Activated T-cell treated with anti-CD3 and anti-CD28 coated beads, Interleukin-2, amount 50 U/mL, for 4 hours (primary cell): ENCODE measurements around the gene TESPA1. TPM values are rescaled to one million over a fixed set of nuclear protein-coding genes. Genes with fewer than 3 reads are reported as not detected.

Experiments used
- ATAC-seq, 2 donors: fragments of 200-7000 bp; cut with Tn5 transposase; one replicate each; pipeline ENCODE4 v1.10.0; 2021
- DNase-seq: peaks from one replicate; pipeline ENCODE4 v3.0.0-alpha.2; 2020
- H3K27me3 Mint-ChIP-seq: one replicate; pipeline ENCODE4 v1.8.0; 2021; ENCODE audit warnings: low read depth, mixed read lengths
- H3K36me3 Mint-ChIP-seq: one replicate; pipeline ENCODE4 v1.8.0; 2022; ENCODE audit warnings: mixed read lengths; ENCODE audit not compliant: insufficient read depth
- H3K4me1 Mint-ChIP-seq: one replicate; pipeline ENCODE4 v1.8.0; 2021; ENCODE audit warnings: low read depth, mixed read lengths
- H3K4me3 Mint-ChIP-seq: one replicate; pipeline ENCODE4 v1.8.0; 2021; ENCODE audit warnings: mild to moderate bottlenecking, moderate library complexity, mixed read lengths
- H3K9me3 Mint-ChIP-seq: one replicate; pipeline ENCODE4 v1.8.0; 2021; ENCODE audit warnings: mixed read lengths
- total RNA-seq, 3 donors: library from RNA; stranded (reverse); gene quantifications; one replicate each; pipeline ENCODE4 v1.2.1, GENCODE V29; 2021

TESPA1 gene, protein sequence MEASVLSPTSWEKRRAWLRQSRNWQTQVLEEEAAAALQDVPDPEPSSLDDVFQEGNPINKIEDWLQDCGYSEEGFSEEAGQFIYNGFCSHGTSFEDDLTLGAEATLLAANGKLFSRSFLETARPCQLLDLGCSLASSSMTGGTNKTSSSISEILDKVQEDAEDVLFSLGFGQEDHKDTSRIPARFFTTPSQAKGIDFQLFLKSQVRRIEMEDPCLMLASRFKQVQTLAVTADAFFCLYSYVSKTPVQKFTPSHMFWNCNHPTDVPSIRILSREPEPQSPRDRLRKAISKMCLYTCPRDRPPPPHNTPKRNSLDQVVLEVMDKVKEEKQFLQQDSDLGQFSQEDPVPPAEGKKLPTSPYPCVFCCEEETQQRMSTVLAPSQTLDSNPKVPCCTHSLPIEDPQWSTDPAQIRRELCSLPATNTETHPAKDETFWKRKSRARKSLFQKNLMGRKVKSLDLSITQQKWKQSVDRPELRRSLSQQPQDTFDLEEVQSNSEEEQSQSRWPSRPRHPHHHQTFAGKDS
- total RNA-seq, result 100 to 1,000 TPM in 1 of 3 donors, 10 to 100 TPM in 2; 89.6 to 102 (median 94.8) TPM

DNA sequence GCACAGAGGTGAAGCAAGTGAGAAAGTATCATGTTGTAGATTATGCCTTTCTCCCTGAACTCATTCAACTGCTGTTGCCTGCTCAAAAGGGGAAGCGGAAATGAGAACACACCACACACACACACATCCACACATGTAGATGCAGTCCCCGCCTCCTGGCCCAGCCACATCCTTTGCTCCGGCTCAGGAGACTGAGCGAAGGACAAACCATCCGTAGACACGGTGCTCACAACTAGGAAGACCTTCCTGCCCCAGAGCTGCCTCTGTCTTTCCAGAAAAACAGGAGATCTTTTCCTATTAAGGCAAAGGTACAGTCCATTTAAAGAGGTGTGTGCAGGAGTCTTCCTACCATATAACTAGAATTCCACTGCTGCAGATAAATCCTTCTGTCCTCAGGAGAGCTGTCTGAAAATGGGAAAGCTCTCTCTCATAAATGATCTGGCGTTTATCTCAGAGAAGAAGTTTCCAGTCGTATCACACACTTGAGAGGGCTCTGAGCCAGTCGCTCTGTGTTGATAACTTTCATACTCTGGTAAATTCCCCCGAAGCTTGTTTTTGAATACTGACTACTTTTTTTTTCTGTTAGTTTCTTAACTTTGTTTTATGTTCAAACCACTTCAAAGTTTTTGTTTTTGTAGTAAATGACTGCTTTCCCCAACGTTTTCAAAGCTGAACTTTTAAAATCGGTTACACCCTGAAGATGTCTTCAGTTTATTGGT, at the start of gene TESPA1:
TESPA1 (minus strand) TSS at position 105 of the 719 bp plus-strand sequence. CDS start 10,200 bp downstream, outside the sequence.
- H3K4me1 Mint-ChIP-seq, result peaks cover 78% of the 10 kb centered on the region
- no peaks in the 10 kb centered on the region for H3K9me3 Mint-ChIP-seq
- H3K27me3 Mint-ChIP-seq, result no peaks in the 10 kb centered on the region

DNA sequence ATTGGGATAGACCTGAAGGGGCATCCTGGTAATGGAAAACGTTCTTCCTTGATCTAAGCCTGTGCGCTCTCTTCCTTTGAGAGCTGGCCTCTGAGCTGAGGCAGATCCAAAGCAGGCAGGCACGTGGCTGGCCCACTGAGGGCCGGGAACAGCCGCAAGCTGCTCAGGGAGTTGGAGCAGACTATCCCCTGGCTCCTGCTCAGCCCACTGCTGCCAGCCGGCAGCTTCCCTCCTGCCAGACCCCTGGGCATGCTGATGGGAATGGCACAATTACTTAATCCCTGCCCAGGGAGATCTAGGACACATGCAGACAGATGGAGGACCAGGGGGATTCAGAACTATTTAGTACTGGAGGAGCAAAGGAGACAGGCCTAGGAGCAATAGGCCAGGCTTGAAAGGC, 49.7 kb upstream of the TESPA1 start:
- H3K4me1 Mint-ChIP-seq, result peaks cover 37% of the 10 kb centered on the region
- no peaks in the 10 kb centered on the region for H3K36me3 Mint-ChIP-seq
- DNase-seq, result no peak
- H3K9me3 Mint-ChIP-seq, result no peaks in the 10 kb centered on the region
- ATAC-seq, result no peak
- H3K4me3 Mint-ChIP-seq, result no peak overlapping the region
- H3K27me3 Mint-ChIP-seq, result peaks cover 2% of the 10 kb centered on the region

More for the DNA sequence above, at the start of gene TESPA1:
- ATAC-seq, result peak; percentile 78 to 80
- Mint-ChIP-seq H3K4me3 (peak within 1 kb of the TSS; percentile 87), H3K36me3 (peaks cover 35% of the 10 kb centered on the region)
- DNase-seq, result peak; percentile 75

DNA sequence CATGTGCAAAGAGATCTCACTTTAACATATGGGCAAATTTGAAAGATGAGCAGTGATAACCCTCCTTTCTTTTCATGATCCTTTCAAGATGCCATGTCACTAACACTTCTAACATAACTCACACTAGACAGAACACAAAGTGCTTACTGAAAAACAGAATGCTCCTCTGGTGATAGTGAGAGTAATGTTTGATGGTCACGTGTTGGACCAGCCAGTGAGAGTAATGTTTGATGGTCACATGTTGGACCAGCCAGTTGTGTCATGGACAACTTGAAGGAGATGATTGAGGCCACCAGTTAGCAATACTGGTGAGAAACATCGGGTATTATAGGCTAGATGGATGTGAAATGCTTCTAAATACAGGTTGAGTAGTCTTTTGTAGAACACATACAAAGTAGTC, 40.9 kb upstream of the TESPA1 start:
- Mint-ChIP-seq H3K4me3 (no peak overlapping the region), H3K36me3 (no peaks in the 10 kb centered on the region), H3K27me3 (peaks cover 26% of the 10 kb centered on the region), H3K9me3 (no peaks in the 10 kb centered on the region), H3K4me1 (no peaks in the 10 kb centered on the region)
- no peak for DNase-seq
- ATAC-seq, result no peak

DNA sequence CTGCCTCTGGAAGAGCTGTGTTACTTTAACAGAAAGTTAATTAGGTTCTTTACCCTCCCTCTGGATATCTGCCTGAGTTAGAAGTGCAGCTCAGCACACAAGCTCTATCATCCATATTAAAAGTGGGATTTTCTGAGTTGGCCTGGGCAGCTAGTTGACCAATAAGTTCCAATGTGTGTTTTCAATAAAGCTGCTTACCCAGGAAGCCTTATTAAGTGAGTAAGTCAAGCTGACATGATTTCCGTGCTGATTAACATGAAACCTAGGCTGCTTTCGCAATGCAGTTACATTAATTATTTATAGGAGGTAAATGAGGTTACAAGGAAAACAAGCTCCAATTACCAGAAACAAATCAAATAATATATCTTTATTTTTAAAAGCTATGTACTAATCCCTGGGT, 40.0 kb upstream of the TESPA1 start:
- Mint-ChIP-seq H3K27me3 (peaks cover 34% of the 10 kb centered on the region), H3K4me1 (peaks cover 4% of the 10 kb centered on the region), H3K4me3 (no peak overlapping the region), H3K9me3 (no peaks in the 10 kb centered on the region), H3K36me3 (no peaks in the 10 kb centered on the region)
- no peak for DNase-seq
- ATAC-seq, result no peak

DNA sequence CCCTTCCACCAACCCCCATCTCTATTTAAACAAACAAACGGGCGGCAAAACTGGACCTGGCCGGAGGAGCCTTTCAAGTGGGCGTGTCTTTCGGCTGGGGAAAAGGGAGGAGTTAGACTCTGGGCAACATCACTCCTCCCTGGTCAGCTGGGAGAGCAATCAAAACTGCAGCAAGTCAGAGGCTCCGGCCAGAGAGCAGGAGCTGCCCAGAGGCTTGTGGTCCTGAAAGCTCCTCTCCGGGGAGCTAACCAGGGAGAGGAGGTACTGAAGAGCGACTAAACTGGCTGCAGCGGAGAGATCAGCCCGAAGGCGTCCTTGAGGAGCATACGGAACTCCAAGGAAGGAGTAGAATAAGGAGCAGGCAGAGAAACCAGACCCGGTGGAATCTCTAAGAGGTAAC, 35.2 kb upstream of the TESPA1 start, which contains the start of gene NEUROD4:
NEUROD4 (plus strand) TSS at position 191 of the 400 bp plus-strand sequence. CDS start 6,466 bp downstream, outside the sequence.
- peaks cover 32% of the 10 kb centered on the region for H3K27me3 Mint-ChIP-seq
- no peaks in the 10 kb centered on the region for H3K9me3 Mint-ChIP-seq
- ATAC-seq (peak in 1 of 2 donors; percentile 37), DNase-seq (no peak)
- no peaks in the 10 kb centered on the region for H3K36me3 Mint-ChIP-seq
- peaks cover 4% of the 10 kb centered on the region for H3K4me1 Mint-ChIP-seq
- H3K4me3 Mint-ChIP-seq, result no peak within 1 kb of the TSS

- no peak overlapping the region for H3K4me3 Mint-ChIP-seq
- no peak for DNase-seq
- ATAC-seq, result no peak
- H3K9me3 Mint-ChIP-seq, result peaks cover 10% of the 10 kb centered on the region
- H3K4me1 Mint-ChIP-seq, result peaks cover 4% of the 10 kb centered on the region
- peaks cover 26% of the 10 kb centered on the region for H3K27me3 Mint-ChIP-seq
- H3K36me3 Mint-ChIP-seq, result peaks cover 3% of the 10 kb centered on the region
These were observed 32.9 kb upstream of the TESPA1 start for GRCh38 chr12:55017416-55017925.

GRCh38 chr12:55008944-55009585, 24.5 kb upstream of the TESPA1 start:
- no peak overlapping the region for H3K4me3 Mint-ChIP-seq
- no peak for DNase-seq
- ATAC-seq, result no peak
- H3K9me3 Mint-ChIP-seq, result peaks cover 16% of the 10 kb centered on the region
- peaks cover 4% of the 10 kb centered on the region for H3K27me3 Mint-ChIP-seq
- H3K4me1 Mint-ChIP-seq, result no peaks in the 10 kb centered on the region
- peaks cover 17% of the 10 kb centered on the region for H3K36me3 Mint-ChIP-seq

GRCh38 chr12:55002355-55002754, 17.8 kb upstream of the TESPA1 start:
- Mint-ChIP-seq H3K27me3 (no peaks in the 10 kb centered on the region), H3K4me1 (peaks cover 9% of the 10 kb centered on the region), H3K9me3 (peaks cover 9% of the 10 kb centered on the region), H3K36me3 (peaks cover 15% of the 10 kb centered on the region), H3K4me3 (no peak overlapping the region)
- ATAC-seq (no peak), DNase-seq (no peak)

DNA sequence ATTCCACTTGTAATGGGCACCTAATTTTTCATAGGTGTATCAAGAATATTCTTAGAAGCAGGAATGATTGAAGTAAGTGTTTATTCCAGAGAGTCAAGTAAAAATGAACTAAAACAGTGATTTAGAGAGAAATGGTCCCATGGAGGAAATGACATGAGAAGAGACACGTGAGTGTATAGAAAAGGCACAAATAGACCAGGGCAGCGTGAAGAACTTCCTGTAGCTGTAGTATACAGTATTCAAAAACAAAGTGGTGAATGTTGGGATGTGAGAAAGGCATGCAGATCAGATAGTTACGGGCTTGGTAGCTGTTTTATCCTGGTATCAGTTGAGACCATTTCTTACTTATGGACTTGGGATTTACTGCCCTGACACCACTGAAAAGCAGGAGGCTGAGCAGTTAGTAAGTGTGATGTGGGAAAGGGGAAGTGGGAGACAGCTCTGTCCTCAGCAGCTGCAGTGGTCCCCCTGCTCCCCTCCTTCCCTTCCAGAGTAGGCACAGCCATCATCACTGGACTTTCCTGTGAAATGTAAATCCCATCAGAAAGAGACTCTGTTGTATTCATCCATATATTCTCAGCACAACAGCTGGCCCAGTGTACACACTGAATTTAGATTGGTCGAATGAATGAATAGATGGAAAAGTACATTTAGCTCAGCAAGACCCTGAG, 16.8 kb upstream of the TESPA1 start:
- ATAC-seq, result peak in 1 of 2 donors; percentile 30
- peaks cover 9% of the 10 kb centered on the region for H3K4me1 Mint-ChIP-seq
- H3K4me3 Mint-ChIP-seq, result no peak overlapping the region
- H3K36me3 Mint-ChIP-seq, result peaks cover 12% of the 10 kb centered on the region
- H3K27me3 Mint-ChIP-seq, result no peaks in the 10 kb centered on the region
- no peak for DNase-seq
- H3K9me3 Mint-ChIP-seq, result peaks cover 4% of the 10 kb centered on the region

DNA sequence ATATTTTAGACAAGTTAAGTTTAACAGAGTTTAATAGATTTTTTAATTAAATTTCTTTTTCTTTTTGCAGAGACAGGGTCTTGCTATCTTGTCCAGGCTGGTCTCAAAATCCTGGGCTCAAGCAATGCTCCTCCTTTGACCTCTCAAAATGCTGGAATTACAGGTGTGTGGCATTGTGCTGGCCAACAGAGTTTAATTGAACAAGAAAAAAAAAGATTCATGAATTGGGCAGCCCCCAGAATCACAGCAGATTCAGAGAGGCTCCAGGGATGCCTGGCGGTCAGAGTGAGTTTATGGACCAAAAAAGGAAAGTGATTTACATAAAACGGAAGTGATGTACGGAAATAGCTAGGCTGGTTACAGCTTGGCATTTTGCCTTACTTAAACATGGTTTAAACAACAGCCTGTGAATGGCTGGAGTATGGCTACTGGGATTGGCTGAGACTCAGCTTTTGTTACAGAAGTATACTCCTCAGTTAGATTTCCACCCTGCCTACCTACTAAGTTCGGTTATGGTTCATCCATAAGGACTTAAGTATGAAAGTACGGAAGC, 14.5 kb upstream of the TESPA1 start:
- H3K4me3 Mint-ChIP-seq, result no peak overlapping the region
- H3K27me3 Mint-ChIP-seq, result no peaks in the 10 kb centered on the region
- H3K4me1 Mint-ChIP-seq, result peaks cover 9% of the 10 kb centered on the region
- ATAC-seq (no peak), DNase-seq (no peak)
- H3K36me3 Mint-ChIP-seq, result no peaks in the 10 kb centered on the region
- H3K9me3 Mint-ChIP-seq, result no peaks in the 10 kb centered on the region

DNA sequence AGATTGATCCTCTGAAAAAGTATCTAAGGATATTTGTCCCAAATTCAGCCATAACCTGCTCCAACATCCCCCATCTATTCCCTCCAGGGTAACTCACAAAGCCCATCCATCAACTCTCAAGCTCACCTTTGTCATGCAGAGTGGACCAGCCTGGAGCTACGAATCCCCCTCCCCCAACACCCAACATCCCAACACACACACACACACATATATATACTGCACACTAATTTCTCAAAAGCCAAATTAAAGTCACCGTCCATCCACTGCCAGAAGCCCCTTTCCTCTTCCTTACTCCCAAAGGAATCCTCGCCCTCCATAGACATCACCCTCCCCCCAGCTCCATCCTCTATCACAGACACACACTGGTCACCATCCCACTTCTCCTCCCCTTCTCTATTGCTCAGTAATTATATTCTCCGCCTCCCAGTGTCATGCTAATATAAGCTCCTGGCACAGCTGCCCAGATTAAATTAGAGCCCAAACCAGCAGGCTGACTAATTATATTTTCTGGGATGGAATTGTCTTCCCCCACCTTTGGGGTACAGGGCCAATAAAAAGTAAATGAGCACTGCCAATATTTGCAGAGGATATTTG, 13.5 kb upstream of the TESPA1 start:
- DNase-seq (no peak), ATAC-seq (no peak)
- no peaks in the 10 kb centered on the region for H3K36me3 Mint-ChIP-seq
- no peaks in the 10 kb centered on the region for H3K27me3 Mint-ChIP-seq
- H3K9me3 Mint-ChIP-seq, result no peaks in the 10 kb centered on the region
- H3K4me1 Mint-ChIP-seq, result peaks cover 11% of the 10 kb centered on the region
- no peak overlapping the region for H3K4me3 Mint-ChIP-seq

DNA sequence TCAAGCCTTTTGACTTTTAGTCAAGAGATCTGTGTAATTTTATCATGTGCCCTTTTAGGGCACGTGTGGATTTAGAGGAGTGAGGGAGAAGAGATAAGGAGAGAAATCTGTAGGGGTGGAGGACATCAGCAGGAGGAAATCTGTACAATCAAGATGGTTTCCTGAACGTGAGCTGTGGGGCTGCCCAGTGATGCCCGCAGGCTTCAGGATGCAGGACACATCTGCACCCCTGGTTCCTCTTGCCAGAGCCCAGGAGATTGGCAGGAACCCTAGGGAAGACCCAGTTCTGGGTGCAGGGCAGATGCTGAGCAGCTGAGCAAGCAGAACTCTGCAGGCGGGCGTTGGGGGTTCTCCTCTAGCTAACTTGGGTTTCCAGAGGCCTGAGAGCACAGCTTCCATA, 11.6 kb upstream of the TESPA1 start:
- Mint-ChIP-seq H3K9me3 (no peaks in the 10 kb centered on the region), H3K4me3 (no peak overlapping the region), H3K36me3 (no peaks in the 10 kb centered on the region), H3K4me1 (peaks cover 18% of the 10 kb centered on the region), H3K27me3 (no peaks in the 10 kb centered on the region)
- ATAC-seq (no peak), DNase-seq (no peak)

DNA sequence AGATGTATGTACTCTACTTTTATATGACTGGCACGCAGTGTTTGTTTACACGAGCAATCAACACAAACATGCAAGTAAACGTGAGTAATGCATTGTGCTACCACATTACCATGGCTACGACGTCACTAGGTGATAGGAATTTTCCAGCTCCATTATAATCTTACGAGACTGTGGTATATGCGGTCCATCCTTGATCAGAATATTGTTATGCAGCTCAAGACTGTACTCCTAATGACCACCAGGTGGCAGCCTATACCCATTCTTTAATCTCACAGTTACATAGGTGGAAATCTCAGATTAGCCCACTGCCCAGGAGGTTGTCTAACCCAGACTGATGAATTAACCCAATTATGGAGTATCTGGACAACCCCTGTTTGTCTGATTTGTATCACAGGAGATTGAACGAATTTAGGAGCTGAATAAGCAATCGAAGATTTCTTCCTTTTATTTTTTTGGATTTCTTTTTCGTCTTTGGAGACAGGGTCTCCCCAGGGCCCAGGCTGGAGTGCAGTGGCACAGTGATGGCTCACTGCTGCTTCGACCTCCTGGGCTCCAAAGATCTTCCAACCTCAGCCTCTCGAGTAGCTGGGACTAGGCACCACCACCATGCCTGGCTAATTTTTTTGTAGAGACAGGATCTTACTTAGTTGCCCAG, 8.7 kb upstream of the TESPA1 start:
- H3K27me3 Mint-ChIP-seq, result no peaks in the 10 kb centered on the region
- peaks cover 1% of the 10 kb centered on the region for H3K36me3 Mint-ChIP-seq
- H3K9me3 Mint-ChIP-seq, result no peaks in the 10 kb centered on the region
- peak; percentile 49 to 51 for ATAC-seq
- peak; percentile 47 for DNase-seq
- peaks cover 41% of the 10 kb centered on the region for H3K4me1 Mint-ChIP-seq
- no peak overlapping the region for H3K4me3 Mint-ChIP-seq
